Measurements from ENCODE around the gene IL4.

IL4 gene

DNA sequence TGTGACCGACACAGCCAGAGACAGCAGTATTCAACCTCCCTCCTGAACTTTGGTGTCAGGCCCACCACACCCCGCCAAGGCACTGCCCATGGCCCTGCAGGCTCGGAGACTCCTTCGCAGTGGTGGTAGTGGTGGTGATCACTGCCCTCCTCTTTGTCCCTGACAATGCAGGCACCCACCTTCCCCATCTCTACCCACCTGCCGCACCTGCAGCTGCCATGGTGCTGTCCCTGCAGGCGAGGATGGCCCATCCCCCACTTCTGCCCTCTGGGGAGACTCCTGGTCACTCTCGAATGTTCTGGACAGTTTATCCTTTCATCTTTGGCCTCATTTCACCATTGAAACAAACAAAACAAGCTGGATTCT, 4.4 kb upstream of the IL4 start:
- no peak overlapping the region for H3K4me3 ChIP-seq (ENCODE audit: low read depth, low read length)
- ChIA-PET CTCF (no interaction called here), POLR2A (no interaction called here)
- H3K9me3 ChIP-seq (ENCODE audit: control insufficient read depth, insufficient read depth, low read depth, low read length): no peaks in the 10 kb centered on the region
- TF ChIP-seq ZNF155 (tag by site-specific recombination; IDR thresholded peaks at IDR 0.05): no peak
- no peak for TF ChIP-seq ZNF830 (tag by site-specific recombination; IDR thresholded peaks at IDR 0.05; ENCODE audit: low read depth)
- no peak for TF ChIP-seq ZNF677 (tag by site-specific recombination; IDR thresholded peaks at IDR 0.05)
- TF ChIP-seq ZFP41 (tag by site-specific recombination; IDR thresholded peaks at IDR 0.05; ENCODE audit: borderline replicate concordance): no peak
- TF ChIP-seq, protein P1, sequence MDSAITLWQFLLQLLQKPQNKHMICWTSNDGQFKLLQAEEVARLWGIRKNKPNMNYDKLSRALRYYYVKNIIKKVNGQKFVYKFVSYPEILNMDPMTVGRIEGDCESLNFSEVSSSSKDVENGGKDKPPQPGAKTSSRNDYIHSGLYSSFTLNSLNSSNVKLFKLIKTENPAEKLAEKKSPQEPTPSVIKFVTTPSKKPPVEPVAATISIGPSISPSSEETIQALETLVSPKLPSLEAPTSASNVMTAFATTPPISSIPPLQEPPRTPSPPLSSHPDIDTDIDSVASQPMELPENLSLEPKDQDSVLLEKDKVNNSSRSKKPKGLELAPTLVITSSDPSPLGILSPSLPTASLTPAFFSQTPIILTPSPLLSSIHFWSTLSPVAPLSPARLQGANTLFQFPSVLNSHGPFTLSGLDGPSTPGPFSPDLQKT (IDR thresholded peaks at IDR 0.05; ENCODE audit: borderline replicate concordance, low read depth, low read length): no peak
- no peak for TF ChIP-seq ZNF354C (tag by site-specific recombination; IDR thresholded peaks at IDR 0.05; ENCODE audit: borderline replicate concordance, low read depth)
- no peak for TF ChIP-seq ZNF239 (tag by site-specific recombination; IDR thresholded peaks at IDR 0.05)
- no peak for TF ChIP-seq EGR2 (tag by site-specific recombination; IDR thresholded peaks at IDR 0.05; ENCODE audit: low read depth)
- TF ChIP-seq ZNF248 (tag by site-specific recombination; IDR thresholded peaks at IDR 0.05): no peak
- TF ChIP-seq, protein P2, sequence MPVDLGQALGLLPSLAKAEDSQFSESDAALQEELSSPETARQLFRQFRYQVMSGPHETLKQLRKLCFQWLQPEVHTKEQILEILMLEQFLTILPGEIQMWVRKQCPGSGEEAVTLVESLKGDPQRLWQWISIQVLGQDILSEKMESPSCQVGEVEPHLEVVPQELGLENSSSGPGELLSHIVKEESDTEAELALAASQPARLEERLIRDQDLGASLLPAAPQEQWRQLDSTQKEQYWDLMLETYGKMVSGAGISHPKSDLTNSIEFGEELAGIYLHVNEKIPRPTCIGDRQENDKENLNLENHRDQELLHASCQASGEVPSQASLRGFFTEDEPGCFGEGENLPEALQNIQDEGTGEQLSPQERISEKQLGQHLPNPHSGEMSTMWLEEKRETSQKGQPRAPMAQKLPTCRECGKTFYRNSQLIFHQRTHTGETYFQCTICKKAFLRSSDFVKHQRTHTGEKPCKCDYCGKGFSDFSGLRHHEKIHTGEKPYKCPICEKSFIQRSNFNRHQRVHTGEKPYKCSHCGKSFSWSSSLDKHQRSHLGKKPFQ (tag by site-specific recombination; IDR thresholded peaks at IDR 0.05): no peak
- TF ChIP-seq GLIS1 (tag by site-specific recombination; IDR thresholded peaks at IDR 0.05): no peak
- no peak for TF ChIP-seq ZNF404 (tag by site-specific recombination; IDR thresholded peaks at IDR 0.05)
- no peak for TF ChIP-seq ZSCAN23 (tag by site-specific recombination; IDR thresholded peaks at IDR 0.05)
- TF ChIP-seq ZNF280C (tag by site-specific recombination; IDR thresholded peaks at IDR 0.05): no peak
- TF ChIP-seq ZNF214 (tag by site-specific recombination; IDR thresholded peaks at IDR 0.05; ENCODE audit: borderline replicate concordance): no peak
- TF ChIP-seq HOXA7 (CRISPR knock-in tag; IDR thresholded peaks at IDR 0.05; ENCODE audit: borderline replicate concordance): no peak
- no peak for TF ChIP-seq ZNF530 (tag by site-specific recombination; IDR thresholded peaks at IDR 0.05; ENCODE audit: low read depth)
- TF ChIP-seq SALL2 (tag by site-specific recombination; IDR thresholded peaks at IDR 0.05; ENCODE audit: borderline replicate concordance): no peak
- TF ChIP-seq ZBTB17 (tag by site-specific recombination; IDR thresholded peaks at IDR 0.05): no peak
- no peak for TF ChIP-seq ZNF701 (tag by site-specific recombination; IDR thresholded peaks at IDR 0.05)
- H3K4me1 ChIP-seq (ENCODE audit: control insufficient read depth, insufficient read depth, low read length): no peaks in the 10 kb centered on the region
- no peak overlapping the region for H3K27ac ChIP-seq (ENCODE audit: extremely low read depth, low read depth, low read length)
- H3K36me3 ChIP-seq (ENCODE audit: control insufficient read depth in 2 of 2, insufficient read depth in 1 of 2, low read length in 2 of 2): no peaks in the 10 kb centered on the region

DNA sequence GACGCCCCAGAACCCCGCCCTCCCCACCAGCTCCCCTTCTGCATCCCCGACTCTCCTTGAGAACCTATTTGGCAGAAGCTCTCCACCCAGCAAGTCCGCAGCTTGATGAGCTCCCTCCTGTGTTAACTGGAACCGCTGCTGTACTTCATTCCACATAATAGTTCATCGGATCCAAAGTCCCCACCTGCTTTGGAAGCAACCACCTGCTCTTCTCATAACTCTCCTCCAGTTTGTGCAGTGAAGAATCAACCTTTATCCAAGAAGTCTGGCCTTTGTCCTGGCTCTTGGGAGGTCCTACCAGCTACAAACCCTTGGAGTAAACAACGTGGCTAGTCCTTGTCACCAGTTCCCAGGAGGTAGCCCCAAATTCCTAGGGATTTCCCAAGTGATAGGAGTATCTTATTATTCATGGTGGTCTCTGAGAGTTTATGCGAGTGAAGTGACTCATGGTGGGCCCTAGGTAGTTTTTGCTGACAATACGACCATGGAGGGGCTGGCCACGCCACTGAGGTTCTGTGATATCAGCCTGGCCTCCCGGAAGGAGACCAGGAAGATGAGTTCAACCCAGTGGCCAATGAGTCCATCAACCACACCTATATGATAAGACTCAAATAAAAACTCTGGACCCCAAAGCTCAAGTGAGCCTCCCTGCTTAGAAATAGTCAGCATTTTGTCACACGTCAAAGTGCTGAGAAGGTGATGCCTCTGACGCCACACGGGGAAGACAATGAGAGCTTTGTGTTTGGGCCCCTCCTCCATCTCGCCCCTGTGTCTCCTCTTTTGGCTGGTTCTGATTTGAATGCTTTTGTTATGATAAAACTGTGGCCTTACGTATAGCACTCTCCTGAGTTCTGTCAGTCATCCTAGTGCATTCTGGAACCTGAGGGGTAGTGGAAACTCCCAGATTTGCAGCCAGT, 3.6 kb upstream of the IL4 start:
- no peaks in the 10 kb centered on the region for H3K4me1 ChIP-seq (ENCODE audit: control insufficient read depth, insufficient read depth, low read length)
- no peak overlapping the region for H3K27ac ChIP-seq (ENCODE audit: extremely low read depth, low read depth, low read length)
- H3K36me3 ChIP-seq (ENCODE audit: control insufficient read depth in 2 of 2, insufficient read depth in 1 of 2, low read length in 2 of 2): no peaks in the 10 kb centered on the region
- no peak overlapping the region for H3K4me3 ChIP-seq (ENCODE audit: low read depth, low read length)
- H3K9me3 ChIP-seq (ENCODE audit: control insufficient read depth, insufficient read depth, low read depth, low read length): no peaks in the 10 kb centered on the region
- POLR2A ChIA-PET: no interaction called here
- CTCF ChIA-PET: no interaction called here
- TF ChIP-seq, protein P3, sequence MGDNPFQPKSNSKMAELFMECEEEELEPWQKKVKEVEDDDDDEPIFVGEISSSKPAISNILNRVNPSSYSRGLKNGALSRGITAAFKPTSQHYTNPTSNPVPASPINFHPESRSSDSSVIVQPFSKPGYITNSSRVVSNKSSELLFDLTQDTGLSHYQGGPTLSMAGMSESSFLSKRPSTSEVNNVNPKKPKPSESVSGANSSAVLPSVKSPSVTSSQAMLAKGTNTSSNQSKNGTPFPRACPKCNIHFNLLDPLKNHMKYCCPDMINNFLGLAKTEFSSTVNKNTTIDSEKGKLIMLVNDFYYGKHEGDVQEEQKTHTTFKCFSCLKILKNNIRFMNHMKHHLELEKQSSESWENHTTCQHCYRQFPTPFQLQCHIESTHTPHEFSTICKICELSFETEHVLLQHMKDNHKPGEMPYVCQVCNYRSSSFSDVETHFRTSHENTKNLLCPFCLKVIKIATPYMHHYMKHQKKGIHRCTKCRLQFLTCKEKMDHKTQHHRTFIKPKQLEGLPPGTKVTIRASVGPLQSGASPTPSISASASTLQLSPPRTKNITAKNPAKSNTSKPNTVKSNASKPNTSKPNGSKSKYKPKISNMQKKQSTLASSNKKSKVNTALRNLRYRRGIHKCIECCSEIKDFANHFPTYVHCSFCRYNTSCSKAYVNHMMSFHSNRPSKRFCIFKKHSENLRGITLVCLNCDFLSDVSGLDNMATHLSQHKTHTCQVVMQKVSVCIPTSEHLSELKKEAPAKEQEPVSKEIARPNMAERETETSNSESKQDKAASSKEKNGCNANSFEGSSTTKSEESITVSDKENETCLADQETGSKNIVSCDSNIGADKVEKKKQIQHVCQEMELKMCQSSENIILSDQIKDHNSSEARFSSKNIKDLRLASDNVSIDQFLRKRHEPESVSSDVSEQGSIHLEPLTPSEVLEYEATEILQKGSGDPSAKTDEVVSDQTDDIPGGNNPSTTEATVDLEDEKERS (tag by site-specific recombination; IDR thresholded peaks at IDR 0.05): no peak
- TF ChIP-seq ZNF133 (tag by site-specific recombination; IDR thresholded peaks at IDR 0.05) (no peak), ZNF664 (tag by site-specific recombination; IDR thresholded peaks at IDR 0.05) (no peak), ZSCAN5A (tag by site-specific recombination; IDR thresholded peaks at IDR 0.05) (no peak), KLF7 (tag by site-specific recombination; IDR thresholded peaks at IDR 0.05; ENCODE audit: borderline replicate concordance) (no peak), HOXA7 (CRISPR knock-in tag; IDR thresholded peaks at IDR 0.05; ENCODE audit: borderline replicate concordance) (no peak), TCF7L2 (IDR thresholded peaks at IDR 0.05; ENCODE audit: borderline replicate concordance, low read depth, low read length) (no peak)
